Measurements from ENCODE around the gene SLC38A3.

DNA sequence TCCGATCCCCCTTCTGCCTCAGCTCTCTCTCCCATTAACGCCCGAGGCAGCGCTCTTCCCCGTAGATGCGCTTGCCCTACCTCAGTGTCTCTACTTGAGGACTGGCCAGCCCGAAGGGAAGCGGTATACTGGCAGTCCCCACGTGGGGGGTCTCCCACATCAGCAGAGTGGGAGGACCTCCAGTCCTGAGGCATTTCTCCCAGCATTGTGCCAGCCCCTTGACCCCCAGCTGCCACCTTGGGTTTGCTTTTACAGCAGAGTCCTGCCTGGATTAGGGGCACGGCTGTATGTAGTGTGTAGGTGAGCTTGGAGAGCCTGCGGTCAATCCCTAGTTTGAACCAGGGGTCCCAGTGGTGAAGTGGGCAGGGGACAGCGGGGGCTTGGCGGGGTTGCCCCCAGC lies 49.2 kb upstream of the SLC38A3 start:
- TF ChIP-seq, protein P1, sequence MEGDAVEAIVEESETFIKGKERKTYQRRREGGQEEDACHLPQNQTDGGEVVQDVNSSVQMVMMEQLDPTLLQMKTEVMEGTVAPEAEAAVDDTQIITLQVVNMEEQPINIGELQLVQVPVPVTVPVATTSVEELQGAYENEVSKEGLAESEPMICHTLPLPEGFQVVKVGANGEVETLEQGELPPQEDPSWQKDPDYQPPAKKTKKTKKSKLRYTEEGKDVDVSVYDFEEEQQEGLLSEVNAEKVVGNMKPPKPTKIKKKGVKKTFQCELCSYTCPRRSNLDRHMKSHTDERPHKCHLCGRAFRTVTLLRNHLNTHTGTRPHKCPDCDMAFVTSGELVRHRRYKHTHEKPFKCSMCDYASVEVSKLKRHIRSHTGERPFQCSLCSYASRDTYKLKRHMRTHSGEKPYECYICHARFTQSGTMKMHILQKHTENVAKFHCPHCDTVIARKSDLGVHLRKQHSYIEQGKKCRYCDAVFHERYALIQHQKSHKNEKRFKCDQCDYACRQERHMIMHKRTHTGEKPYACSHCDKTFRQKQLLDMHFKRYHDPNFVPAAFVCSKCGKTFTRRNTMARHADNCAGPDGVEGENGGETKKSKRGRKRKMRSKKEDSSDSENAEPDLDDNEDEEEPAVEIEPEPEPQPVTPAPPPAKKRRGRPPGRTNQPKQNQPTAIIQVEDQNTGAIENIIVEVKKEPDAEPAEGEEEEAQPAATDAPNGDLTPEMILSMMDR (IDR thresholded peaks at IDR 0.05): no peak
- TF ChIP-seq POLR2A (IDR thresholded peaks at IDR 0.05): no peak
